H1 (cell line): ENCODE results near the gene STX16. TPM values are rescaled to one million over a fixed set of nuclear protein-coding genes. Genes with fewer than 3 reads are reported as not detected.

ENCODE experiments used
- EGR1 ChIP-seq: IDR thresholded peaks from 2 replicates; pipeline ENCODE4 v1.6.1; 2011; ENCODE audit warnings: low read depth, low read length, borderline replicate concordance
- polyA plus RNA-seq, 7 experiments: library from polyadenylated mRNA; depleted of rRNA in 3 of 7; stranded (reverse) in 5 of 7; unstranded in 2 of 7; fragments of >200 nt in 5 of 7; fragments of 200-250 nt in 2 of 7; gene quantifications; 1 replicate in 5 of 7; 2 replicates in 1 of 7; 4 replicates in 1 of 7; pipeline versions ENCODE4 v1.2.1 to v1.2.3, GENCODE V29; 2011 to 2013; ENCODE audit warnings: missing spikeins in 2 of 7, mixed read lengths in 2 of 7
- total RNA-seq: library from RNA; stranded (reverse); fragmentation: NEBNext Ultra II Directional; extraction: Animal tissue kit (Norgen Biotek cat#: 25700); gene quantifications from 2 replicates; pipeline ENCODE4 v1.2.1, GENCODE V29; 2021

The STX16 gene
- total and polyA plus RNA-seq, 2 of the 8 experiments (the other 6 are each of a cell fraction or from before 2014, with no cell fraction given), result 45.2 to 61.6 TPM

GRCh38 chr20:58697201-58697866 is 46.3 kb downstream of the STX16 start (continued):
- no peak for TF ChIP-seq EGR1
